HEK293 (cell line): ENCODE results near the gene CLDN3.

Experiments
- CTCF ChIA-PET: fragments of 350-600 bp; formaldehyde crosslinking; extraction: SDS; loops from one replicate; lab custom pipeline; 2021; ENCODE audit warnings: antibody characterized with exemption; lab: Yijun Ruan, JAX
- POLR2A ChIA-PET: fragments of 300-600 bp; formaldehyde crosslinking; extraction: SDS; loops from one replicate; lab custom pipeline; 2020; ENCODE audit warnings: antibody characterized with exemption, inconsistent platforms; lab: Yijun Ruan, JAX
- H3K27ac ChIP-seq: fragments of 200-500 bp; sonication (Bioruptor generic); 2 replicates; pipeline ENCODE4 v1.5.1; 2014; ENCODE audit warnings: low read depth, low read length, control low read depth, inconsistent platforms; ENCODE audit errors: extremely low read depth
- H3K36me3 ChIP-seq, 2 experiments: fragments of 200-500 bp in 1 of 2; sonication (Bioruptor generic) in 1 of 2; 1 replicate in 1 of 2; 2 replicates in 1 of 2; pipeline ENCODE4 v1.5.1; 2014 to 2017; ENCODE audit warnings: inconsistent platforms in 2 of 2, low read length in 2 of 2; ENCODE audit not compliant: control insufficient read depth in 2 of 2, insufficient read depth in 1 of 2
- H3K4me1 ChIP-seq: fragments of 200-500 bp; sonication (Bioruptor generic); 2 replicates; pipeline ENCODE4 v1.5.1; 2014; ENCODE audit warnings: mild to moderate bottlenecking, low read length, inconsistent platforms; ENCODE audit not compliant: control insufficient read depth, insufficient read depth
- H3K4me3 ChIP-seq: 2 replicates; pipeline ENCODE4 v1.5.1; 2011; ENCODE audit warnings: low read depth, mild to moderate bottlenecking, control low read depth, low read length, moderate library complexity
- H3K9me3 ChIP-seq: fragments of 200-500 bp; sonication (Bioruptor generic); 2 replicates; pipeline ENCODE4 v1.5.1; 2014; ENCODE audit warnings: low read depth, low read length, inconsistent platforms; ENCODE audit not compliant: control insufficient read depth, insufficient read depth
- HOXC10 ChIP-seq: sonication (generic); formaldehyde crosslinking; IDR thresholded peaks from 2 replicates; pipeline ENCODE4 v1.8.1; 2023; ENCODE audit warnings: mild to moderate bottlenecking, missing genetic modification reagents
- KLF9 ChIP-seq: fragments of 450-650 bp; formaldehyde crosslinking; IDR thresholded peaks from 2 replicates; pipeline ENCODE4 v1.5.1; 2016; ENCODE audit warnings: missing biosample characterization, missing genetic modification characterization, low read depth
- SCRT1 ChIP-seq: fragments of 450-650 bp; formaldehyde crosslinking; IDR thresholded peaks from 2 replicates; pipeline ENCODE4 v1.5.1; 2016; ENCODE audit warnings: missing biosample characterization, missing genetic modification characterization, borderline replicate concordance
- SP2 ChIP-seq: fragments of 450-650 bp; formaldehyde crosslinking; IDR thresholded peaks from 2 replicates; pipeline ENCODE4 v1.5.1; 2016; ENCODE audit warnings: missing biosample characterization, missing genetic modification characterization
- WT1 ChIP-seq: fragments of 450-650 bp; formaldehyde crosslinking; IDR thresholded peaks from 2 replicates; pipeline ENCODE4 v1.5.1; 2016; ENCODE audit warnings: missing biosample characterization, missing genetic modification characterization
- ZBTB17 ChIP-seq: fragments of 450-650 bp; formaldehyde crosslinking; IDR thresholded peaks from 2 replicates; pipeline ENCODE4 v1.5.1; 2016; ENCODE audit warnings: missing biosample characterization, missing genetic modification characterization
- ZFHX2 ChIP-seq: fragments of 450-650 bp; formaldehyde crosslinking; conservative IDR thresholded peaks from 2 replicates; pipeline ENCODE4 v1.5.1; 2016; ENCODE audit warnings: missing biosample characterization, missing genetic modification characterization
- ZFP69B ChIP-seq: fragments of 450-650 bp; formaldehyde crosslinking; IDR thresholded peaks from 2 replicates; pipeline ENCODE4 v1.5.1; 2016; ENCODE audit warnings: missing biosample characterization, missing genetic modification characterization
- ZNF24 ChIP-seq: fragments of 450-650 bp; formaldehyde crosslinking; IDR thresholded peaks from 2 replicates; pipeline ENCODE4 v1.5.1; 2016; ENCODE audit warnings: missing biosample characterization, missing genetic modification characterization
- ZNF335 ChIP-seq: fragments of 450-650 bp; formaldehyde crosslinking; conservative IDR thresholded peaks from 2 replicates; pipeline ENCODE4 v1.5.1; 2016; ENCODE audit warnings: missing biosample characterization, missing genetic modification characterization
- ZNF341 ChIP-seq: fragments of 450-650 bp; formaldehyde crosslinking; IDR thresholded peaks from 2 replicates; pipeline ENCODE4; 2016; ENCODE audit warnings: low read depth, missing biosample characterization, missing genetic modification characterization
- ZNF391 ChIP-seq: fragments of 450-650 bp; formaldehyde crosslinking; IDR thresholded peaks from 2 replicates; pipeline ENCODE4 v1.5.1; 2016; ENCODE audit warnings: low read depth, missing biosample characterization, missing genetic modification characterization, borderline replicate concordance
- ZNF404 ChIP-seq: fragments of 450-650 bp; formaldehyde crosslinking; IDR thresholded peaks from 2 replicates; pipeline ENCODE4 v1.5.1; 2017; ENCODE audit warnings: missing biosample characterization, missing genetic modification characterization
- ZNF561 ChIP-seq: fragments of 450-650 bp; IDR thresholded peaks from 2 replicates; pipeline ENCODE4 v1.5.1; 2018; ENCODE audit warnings: missing biosample characterization, missing genetic modification characterization, borderline replicate concordance
- ZNF600 ChIP-seq: fragments of 450-650 bp; formaldehyde crosslinking; IDR thresholded peaks from 2 replicates; pipeline ENCODE4 v1.5.1; 2016; ENCODE audit warnings: missing biosample characterization, missing genetic modification characterization
- ZNF610 ChIP-seq: fragments of 450-650 bp; formaldehyde crosslinking; IDR thresholded peaks from 2 replicates; pipeline ENCODE4 v1.5.1; 2016; ENCODE audit warnings: missing biosample characterization, missing genetic modification characterization, borderline replicate concordance
- ZNF777 ChIP-seq: fragments of 450-650 bp; formaldehyde crosslinking; IDR thresholded peaks from 2 replicates; pipeline ENCODE4 v1.5.1; 2017; ENCODE audit warnings: missing biosample characterization, missing genetic modification characterization, borderline replicate concordance
- ZSCAN16 ChIP-seq: fragments of 450-650 bp; formaldehyde crosslinking; IDR thresholded peaks from 2 replicates; pipeline ENCODE4 v1.5.1; 2016; ENCODE audit warnings: missing biosample characterization, missing genetic modification characterization
- ZXDB ChIP-seq: fragments of 450-650 bp; formaldehyde crosslinking; IDR thresholded peaks from 2 replicates; pipeline ENCODE4 v1.5.1; 2016; ENCODE audit warnings: missing biosample characterization, missing genetic modification characterization
- TF ChIP-seq, protein P1 (sequence below): fragments of 450-650 bp; formaldehyde crosslinking; IDR thresholded peaks from 2 replicates; pipeline ENCODE4 v1.5.1; 2016; ENCODE audit warnings: missing biosample characterization, missing genetic modification characterization
- TF ChIP-seq, protein P2 (sequence below): fragments of 450-650 bp; formaldehyde crosslinking; IDR thresholded peaks from 2 replicates; pipeline ENCODE4 v1.5.1; 2017; ENCODE audit warnings: missing biosample characterization, mild to moderate bottlenecking, missing genetic modification characterization, moderate library complexity
- TF ChIP-seq, protein P3 (sequence below): fragments of 450-650 bp; formaldehyde crosslinking; conservative IDR thresholded peaks from 2 replicates; pipeline ENCODE4 v1.5.1; 2016; ENCODE audit warnings: low read depth, missing biosample characterization, missing genetic modification characterization
- TF ChIP-seq, protein P4 (sequence below): fragments of 450-650 bp; formaldehyde crosslinking; IDR thresholded peaks from 2 replicates; pipeline ENCODE4 v1.5.1; 2016; ENCODE audit warnings: missing biosample characterization, missing genetic modification characterization

The CLDN3 gene

DNA sequence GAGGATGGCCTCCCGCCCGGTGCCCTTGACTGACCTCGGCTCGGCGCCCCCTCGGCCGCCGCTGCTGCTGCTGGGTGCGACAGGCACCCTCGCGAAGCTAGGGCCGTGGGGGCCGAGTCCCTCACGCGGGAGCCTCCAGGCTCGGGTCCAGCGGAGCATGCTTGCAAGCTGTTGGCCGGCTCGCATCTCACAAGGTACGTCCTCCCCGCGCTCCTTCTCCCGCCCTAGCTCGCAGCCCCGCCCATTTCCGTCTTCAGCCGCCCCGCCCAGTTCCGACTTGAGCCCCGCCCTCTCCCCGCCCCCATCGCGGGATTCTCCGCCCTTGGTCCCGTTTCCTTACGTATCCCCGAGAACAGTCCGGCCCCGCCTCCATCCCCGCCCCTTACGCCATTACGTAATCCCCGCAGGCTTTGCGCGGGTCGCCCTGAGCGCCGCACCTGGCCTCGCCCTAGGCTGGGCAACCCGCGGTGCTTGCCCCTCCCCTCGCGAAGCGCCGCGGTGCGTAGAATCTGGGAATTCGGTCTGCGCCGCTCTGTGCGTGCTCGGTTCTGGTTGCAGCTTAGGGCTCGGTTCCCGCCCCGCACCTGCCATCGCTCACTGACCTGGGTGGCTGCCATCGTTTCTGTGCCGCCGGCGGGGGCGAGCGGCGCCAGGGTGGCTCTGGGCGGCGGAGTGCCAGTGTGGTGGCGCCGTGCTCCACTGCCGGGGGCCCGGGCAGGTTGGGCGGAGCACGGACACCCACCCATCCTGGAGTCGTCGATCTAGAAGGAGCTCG is 31.3 kb downstream of the CLDN3 start, which contains the start of gene ABHD11 (continued):
- TF ChIP-seq ZNF24 (tag by site-specific recombination) = 0 out of 2 replicates have a peak, but pooled peaks have one; percentile 52
- TF ChIP-seq ZFHX2 (tag by site-specific recombination) = peak; percentile 69
- TF ChIP-seq, protein P1, sequence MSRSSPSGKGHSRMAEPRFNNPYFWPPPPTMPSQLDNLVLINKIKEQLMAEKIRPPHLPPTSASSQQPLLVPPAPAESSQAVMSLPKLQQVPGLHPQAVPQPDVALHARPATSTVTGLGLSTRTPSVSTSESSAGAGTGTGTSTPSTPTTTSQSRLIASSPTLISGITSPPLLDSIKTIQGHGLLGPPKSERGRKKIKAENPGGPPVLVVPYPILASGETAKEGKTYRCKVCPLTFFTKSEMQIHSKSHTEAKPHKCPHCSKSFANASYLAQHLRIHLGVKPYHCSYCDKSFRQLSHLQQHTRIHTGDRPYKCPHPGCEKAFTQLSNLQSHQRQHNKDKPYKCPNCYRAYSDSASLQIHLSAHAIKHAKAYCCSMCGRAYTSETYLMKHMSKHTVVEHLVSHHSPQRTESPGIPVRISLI (tag by site-specific recombination) = no peak

DNA sequence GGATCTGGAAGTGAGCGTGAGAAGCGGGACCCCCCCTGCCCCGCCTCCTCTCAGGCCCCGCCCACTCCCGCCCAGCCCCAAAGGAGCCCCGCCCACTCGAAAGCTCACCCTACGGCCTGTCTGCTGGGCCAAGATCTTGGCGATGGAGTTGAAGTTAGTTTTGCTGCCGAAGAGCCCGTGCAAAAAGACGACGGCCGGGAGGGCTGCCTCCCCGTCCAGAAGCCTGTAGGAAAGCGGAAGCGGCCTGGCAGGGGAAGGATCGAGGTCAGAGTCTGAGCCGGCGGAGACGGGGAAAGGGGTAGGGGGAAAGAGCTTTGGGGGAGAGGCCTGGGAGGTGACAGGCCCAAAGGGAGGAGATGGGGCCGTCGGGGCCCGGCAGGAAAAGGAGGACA is 31.9 kb downstream of the CLDN3 start:
- ChIA-PET POLR2A (interaction anchor here (0.6 to 3.0 kb wide), 21 partner anchors 9 to 314 kb away, joined by 3 to 16 read pairs (median 3); partner anchors contain the start of genes BAZ1B, CLDN3, METTL27 and MLXIPL), CTCF (interaction anchor here (0.6 to 3.3 kb wide), 6 partner anchors 12 to 133 kb away, joined by 3 to 18 read pairs (median 4); no protein-coding TSS in a partner anchor)
- Histone ChIP-seq H3K4me3 (peak overlapping the region; percentile 65), H3K27ac (peak overlapping the region; percentile 87), H3K4me1 (peaks cover 8% of the 10 kb centered on the region), H3K9me3 (no peaks in the 10 kb centered on the region), H3K36me3 (peaks cover 0 to 22% of the 10 kb centered on the region in 2 experiments; a peak in 2 of 3 replicates)
- TF ChIP-seq ZNF600 (tag by site-specific recombination) (peak; percentile 40; the same call in 1 of the 2 replicates), ZXDB (peak; percentile 56), HOXC10 (CRISPR knock-in tag) (no peak), ZNF777 (tag by site-specific recombination) (peak; percentile 49; the same call in 1 of the 2 replicates), ZNF610 (tag by site-specific recombination) (0 out of 2 replicates have a peak, but pooled peaks have one; percentile 8), ZFP69B (peak; percentile 64; the same call in 1 of the 2 replicates), SCRT1 (tag by site-specific recombination) (no peak), ZNF561 (tag by site-specific recombination) (peak; percentile 23; the same call in 1 of the 2 replicates), ZNF391 (tag by site-specific recombination) (peak; percentile 31; the same call in 1 of the 2 replicates), WT1 (tag by site-specific recombination) (peak; percentile 44; the same call in 1 of the 2 replicates), ZNF335 (peak; percentile 42; the same call in 1 of the 2 replicates), SP2 (peak; percentile 34), ZFHX2 (tag by site-specific recombination) (0 out of 2 replicates have a peak, but pooled peaks have one; percentile 9), ZSCAN16 (tag by site-specific recombination) (0 out of 2 replicates have a peak, but pooled peaks have one; percentile 29), ZNF404 (no peak), KLF9 (tag by site-specific recombination) (peak; percentile 62; the same call in 1 of the 2 replicates), ZBTB17 (no peak), ZNF341 (peak; percentile 18)
- TF ChIP-seq, protein P2, sequence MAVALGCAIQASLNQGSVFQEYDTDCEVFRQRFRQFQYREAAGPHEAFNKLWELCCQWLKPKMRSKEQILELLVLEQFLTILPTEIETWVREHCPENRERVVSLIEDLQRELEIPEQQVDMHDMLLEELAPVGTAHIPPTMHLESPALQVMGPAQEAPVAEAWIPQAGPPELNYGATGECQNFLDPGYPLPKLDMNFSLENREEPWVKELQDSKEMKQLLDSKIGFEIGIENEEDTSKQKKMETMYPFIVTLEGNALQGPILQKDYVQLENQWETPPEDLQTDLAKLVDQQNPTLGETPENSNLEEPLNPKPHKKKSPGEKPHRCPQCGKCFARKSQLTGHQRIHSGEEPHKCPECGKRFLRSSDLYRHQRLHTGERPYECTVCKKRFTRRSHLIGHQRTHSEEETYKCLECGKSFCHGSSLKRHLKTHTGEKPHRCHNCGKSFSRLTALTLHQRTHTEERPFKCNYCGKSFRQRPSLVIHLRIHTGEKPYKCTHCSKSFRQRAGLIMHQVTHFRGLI (tag by site-specific recombination) = 0 out of 2 replicates have a peak, but pooled peaks have one; percentile 43
- TF ChIP-seq, protein P3, sequence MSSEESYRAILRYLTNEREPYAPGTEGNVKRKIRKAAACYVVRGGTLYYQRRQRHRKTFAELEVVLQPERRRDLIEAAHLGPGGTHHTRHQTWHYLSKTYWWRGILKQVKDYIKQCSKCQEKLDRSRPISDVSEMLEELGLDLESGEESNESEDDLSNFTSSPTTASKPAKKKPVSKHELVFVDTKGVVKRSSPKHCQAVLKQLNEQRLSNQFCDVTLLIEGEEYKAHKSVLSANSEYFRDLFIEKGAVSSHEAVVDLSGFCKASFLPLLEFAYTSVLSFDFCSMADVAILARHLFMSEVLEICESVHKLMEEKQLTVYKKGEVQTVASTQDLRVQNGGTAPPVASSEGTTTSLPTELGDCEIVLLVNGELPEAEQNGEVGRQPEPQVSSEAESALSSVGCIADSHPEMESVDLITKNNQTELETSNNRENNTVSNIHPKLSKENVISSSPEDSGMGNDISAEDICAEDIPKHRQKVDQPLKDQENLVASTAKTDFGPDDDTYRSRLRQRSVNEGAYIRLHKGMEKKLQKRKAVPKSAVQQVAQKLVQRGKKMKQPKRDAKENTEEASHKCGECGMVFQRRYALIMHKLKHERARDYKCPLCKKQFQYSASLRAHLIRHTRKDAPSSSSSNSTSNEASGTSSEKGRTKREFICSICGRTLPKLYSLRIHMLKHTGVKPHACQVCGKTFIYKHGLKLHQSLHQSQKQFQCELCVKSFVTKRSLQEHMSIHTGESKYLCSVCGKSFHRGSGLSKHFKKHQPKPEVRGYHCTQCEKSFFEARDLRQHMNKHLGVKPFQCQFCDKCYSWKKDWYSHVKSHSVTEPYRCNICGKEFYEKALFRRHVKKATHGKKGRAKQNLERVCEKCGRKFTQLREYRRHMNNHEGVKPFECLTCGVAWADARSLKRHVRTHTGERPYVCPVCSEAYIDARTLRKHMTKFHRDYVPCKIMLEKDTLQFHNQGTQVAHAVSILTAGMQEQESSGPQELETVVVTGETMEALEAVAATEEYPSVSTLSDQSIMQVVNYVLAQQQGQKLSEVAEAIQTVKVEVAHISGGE (tag by site-specific recombination) = peak; percentile 11; the same call in 1 of the 2 replicates
- TF ChIP-seq, protein P4, sequence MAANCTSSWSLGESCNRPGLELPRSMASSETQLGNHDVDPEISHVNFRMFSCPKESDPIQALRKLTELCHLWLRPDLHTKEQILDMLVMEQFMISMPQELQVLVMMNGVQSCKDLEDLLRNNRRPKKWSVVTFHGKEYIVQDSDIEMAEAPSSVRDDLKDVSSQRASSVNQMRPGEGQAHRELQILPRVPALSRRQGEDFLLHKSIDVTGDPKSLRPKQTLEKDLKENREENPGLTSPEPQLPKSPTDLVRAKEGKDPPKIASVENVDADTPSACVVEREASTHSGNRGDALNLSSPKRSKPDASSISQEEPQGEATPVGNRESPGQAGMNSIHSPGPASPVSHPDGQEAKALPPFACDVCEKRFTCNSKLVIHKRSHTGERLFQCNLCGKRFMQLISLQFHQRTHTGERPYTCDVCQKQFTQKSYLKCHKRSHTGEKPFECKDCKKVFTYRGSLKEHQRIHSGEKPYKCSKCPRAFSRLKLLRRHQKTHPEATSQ (tag by site-specific recombination) = no peak
